Ishikawa (cell line): ENCODE data around the gene TNFRSF17.

Experiments
- CEBPB ChIP-seq: IDR thresholded peaks from 2 replicates; pipeline ENCODE4 v1.6.1; 2012
- CREB1 ChIP-seq: IDR thresholded peaks from 2 replicates; pipeline ENCODE4 v1.6.1; 2012; ENCODE audit warnings: low read depth
- EGR1 ChIP-seq: IDR thresholded peaks from 2 replicates; pipeline ENCODE4 v1.6.1; 2012
- EP300 ChIP-seq: IDR thresholded peaks from 2 replicates; pipeline ENCODE4 v1.6.1; 2012; ENCODE audit warnings: borderline replicate concordance
- FOXM1 ChIP-seq: IDR thresholded peaks from 2 replicates; pipeline ENCODE4 v1.6.1; 2012; ENCODE audit warnings: low read depth, borderline replicate concordance
- MAX ChIP-seq: IDR thresholded peaks from 2 replicates; pipeline ENCODE4 v1.6.1; 2012
- NFIC ChIP-seq: IDR thresholded peaks from 2 replicates; pipeline ENCODE4 v1.6.1; 2012
- RAD21 ChIP-seq: IDR thresholded peaks from 2 replicates; pipeline ENCODE4 v1.6.1; 2012; ENCODE audit warnings: low read depth
- REST ChIP-seq: IDR thresholded peaks from 2 replicates; pipeline ENCODE4 v1.6.1; 2012; ENCODE audit warnings: low read depth, mild to moderate bottlenecking
- TAF1 ChIP-seq: IDR thresholded peaks from 2 replicates; pipeline ENCODE4 v1.6.1; 2012; ENCODE audit warnings: low read depth, mild to moderate bottlenecking
- TCF12 ChIP-seq: IDR thresholded peaks from 2 replicates; pipeline ENCODE4 v1.6.1; 2012; ENCODE audit warnings: low read depth
- TEAD4 ChIP-seq: IDR thresholded peaks from 2 replicates; pipeline ENCODE4 v1.6.1; 2012
- USF1 ChIP-seq: IDR thresholded peaks from 2 replicates; pipeline ENCODE4 v1.6.1; 2012
- YY1 ChIP-seq: IDR thresholded peaks from 2 replicates; pipeline ENCODE4 v1.6.1; 2012; ENCODE audit warnings: low read depth
- ZBTB7A ChIP-seq: IDR thresholded peaks from 2 replicates; pipeline ENCODE4 v1.6.1; 2012; ENCODE audit warnings: low read depth

TNFRSF17 gene

GRCh38 chr16:11957591-11958395 is 7.2 kb upstream of the TNFRSF17 start:
- TF ChIP-seq EGR1 (no peak), FOXM1 (no peak), EP300 (no peak), TAF1 (no peak), TEAD4 (no peak), CREB1 (no peak), NFIC (no peak)

- TF ChIP-seq CEBPB: no peak
- TF ChIP-seq YY1: no peak
- TF ChIP-seq TCF12: no peak
- TF ChIP-seq FOXM1: no peak
- no peak for TF ChIP-seq RAD21
- no peak for TF ChIP-seq NFIC
- no peak for TF ChIP-seq REST
- no peak for TF ChIP-seq ZBTB7A
- TF ChIP-seq EP300: no peak
- TF ChIP-seq USF1: no peak
- no peak for TF ChIP-seq MAX
- no peak for TF ChIP-seq TAF1
- no peak for TF ChIP-seq TEAD4
- TF ChIP-seq CREB1: no peak
- no peak for TF ChIP-seq EGR1
These were observed 1.3 kb upstream of the TNFRSF17 start for GRCh38 chr16:11963706-11964105.

- TF ChIP-seq MAX (no peak), FOXM1 (no peak), REST (no peak), CEBPB (no peak), TCF12 (no peak), NFIC (no peak), EGR1 (no peak), RAD21 (no peak), TAF1 (no peak), YY1 (no peak), TEAD4 (no peak), ZBTB7A (no peak), EP300 (no peak), CREB1 (no peak), USF1 (no peak)
These were observed 1.2 kb downstream of the TNFRSF17 start for GRCh38 chr16:11966173-11966572.

- TF ChIP-seq CREB1 (no peak), USF1 (no peak), EP300 (no peak), CEBPB (no peak), MAX (no peak), FOXM1 (no peak), EGR1 (no peak), NFIC (no peak), TAF1 (no peak), YY1 (no peak), RAD21 (no peak), REST (no peak), TCF12 (no peak), TEAD4 (no peak), ZBTB7A (no peak)
These were observed 2.3 kb downstream of the TNFRSF17 start for GRCh38 chr16:11967195-11967911.
